ENCODE measurements around the gene C2CD4B.
A peak's percentile ranks its signal among the peaks of the same experiment; 100 is the strongest.

The C2CD4B gene

GRCh38 chr15:62165104-62165792 lies at the start of gene C2CD4B:
C2CD4B (minus strand) TSS chr15:62165285; CDS start chr15:62164984, 301 bp downstream.
- DNase-seq (ENCODE audit: low read depth) = no peak

- no peak for DNase-seq (ENCODE audit: low read depth)
Measured at GRCh38 chr15:62212741-62213140, 47.7 kb upstream of the C2CD4B start.

- DNase-seq (ENCODE audit: low read depth) = no peak
Measured at GRCh38 chr15:62211348-62211747, 46.3 kb upstream of the C2CD4B start.

GRCh38 chr15:62209821-62210220 lies 44.7 kb upstream of the C2CD4B start:
- no peak for DNase-seq (ENCODE audit: low read depth)

GRCh38 chr15:62209322-62209721 lies 44.2 kb upstream of the C2CD4B start:
- DNase-seq (ENCODE audit: low read depth) = no peak

- no peak for DNase-seq (ENCODE audit: low read depth)
Measured at GRCh38 chr15:62208884-62209283, 43.8 kb upstream of the C2CD4B start.

- no peak for DNase-seq (ENCODE audit: low read depth)
Measured at GRCh38 chr15:62208367-62208766, 43.3 kb upstream of the C2CD4B start.

- no peak for DNase-seq (ENCODE audit: low read depth)
Measured at GRCh38 chr15:62190675-62191074, 25.6 kb upstream of the C2CD4B start.

GRCh38 chr15:62190274-62190673 lies 25.2 kb upstream of the C2CD4B start:
- no peak for DNase-seq (ENCODE audit: low read depth)

GRCh38 chr15:62188744-62189143 lies 23.7 kb upstream of the C2CD4B start:
- DNase-seq (ENCODE audit: low read depth) = no peak

GRCh38 chr15:62187910-62188309 lies 22.8 kb upstream of the C2CD4B start:
- DNase-seq (ENCODE audit: low read depth) = no peak

- DNase-seq (ENCODE audit: low read depth) = no peak
Measured at GRCh38 chr15:62187425-62187824, 22.3 kb upstream of the C2CD4B start.

- DNase-seq (ENCODE audit: low read depth) = no peak
Measured at GRCh38 chr15:62186578-62186977, 21.5 kb upstream of the C2CD4B start.

GRCh38 chr15:62183130-62183529 lies 18.0 kb upstream of the C2CD4B start:
- DNase-seq (ENCODE audit: low read depth) = no peak

- DNase-seq (ENCODE audit: low read depth) = peak; percentile 28
Measured at GRCh38 chr15:62173215-62173614, 8.1 kb upstream of the C2CD4B start.

- no peak for DNase-seq (ENCODE audit: low read depth)
Measured at GRCh38 chr15:62171882-62172281, 6.8 kb upstream of the C2CD4B start.

- DNase-seq (ENCODE audit: low read depth) = no peak
Measured at GRCh38 chr15:62165793-62166375, 799 bp upstream of the C2CD4B start.

GRCh38 chr15:62164396-62165103 lies 535 bp downstream of the C2CD4B start:
- DNase-seq (ENCODE audit: low read depth) = no peak

GRCh38 chr15:62164014-62164395 lies 1.1 kb downstream of the C2CD4B start:
- no peak for DNase-seq (ENCODE audit: low read depth)

- no peak for DNase-seq (ENCODE audit: low read depth)
Measured at GRCh38 chr15:62163397-62164013, 1.6 kb downstream of the C2CD4B start.

GRCh38 chr15:62153228-62153627 lies 11.9 kb downstream of the C2CD4B start:
- no peak for DNase-seq (ENCODE audit: low read depth)

- DNase-seq (ENCODE audit: low read depth) = no peak
Measured at GRCh38 chr15:62150445-62150844, 14.6 kb downstream of the C2CD4B start.

- no peak for DNase-seq (ENCODE audit: low read depth)
Measured at GRCh38 chr15:62149729-62150128, 15.4 kb downstream of the C2CD4B start.

Measured in iris pigment epithelial cell (primary cell).